PC-9 (cell line): ENCODE data around the gene ARSG. TPM values are rescaled to one million over a fixed set of nuclear protein-coding genes. Genes with fewer than 3 reads are reported as not detected.

Experiments
- BruUV-seq: library from RNA; stranded (reverse); fragments of 400-500 nt; replicated peaks from 2 replicates; lab custom pipeline; 2021; lab: Mats Ljungman, UMichigan
- CTCF ChIA-PET: fragments of 300-600 bp; sonication (Branson Sonifier 250); formaldehyde crosslinking; loops from one replicate; lab custom pipeline; 2022; ENCODE audit warnings: antibody characterized with exemption; lab: Charles Lee
- POLR2A ChIA-PET: fragments of 300-600 bp; sonication (Branson Sonifier 250); formaldehyde crosslinking; loops from one replicate; lab custom pipeline; 2022; ENCODE audit warnings: antibody characterized with exemption; ENCODE audit not compliant: unreplicated experiment; lab: Charles Lee
- DNase-seq, 2 experiments: peaks; one replicate each; pipeline versions ENCODE4 v3.0.0 to v3.0.0-alpha.2; 2015 to 2022; ENCODE audit warnings: mixed read lengths in 1 of 2
- H2AFZ ChIP-seq: fragments of 200-600 bp; sonication (generic); 2 replicates; pipeline ENCODE4 v1.8.1; 2017; ENCODE audit warnings: antibody characterized with exemption
- H3F3A ChIP-seq: fragments of 200-600 bp; sonication (generic); 2 replicates; pipeline ENCODE4 v1.8.1; 2017; ENCODE audit warnings: antibody characterized with exemption, mild to moderate bottlenecking, low read depth; ENCODE audit not compliant: insufficient read depth
- H3K27ac ChIP-seq: fragments of 200-600 bp; sonication (generic); 2 replicates; pipeline ENCODE4 v1.6.1; 2016; ENCODE audit warnings: mixed run types
- H3K27me3 ChIP-seq: fragments of 200-600 bp; sonication (generic); 2 replicates; pipeline ENCODE4 v1.6.1; 2016; ENCODE audit warnings: low read depth, mixed run types; ENCODE audit not compliant: insufficient read depth
- H3K36me3 ChIP-seq: fragments of 200-600 bp; sonication (generic); 2 replicates; pipeline ENCODE4 v1.6.1; 2016; ENCODE audit warnings: low read depth, mixed run types
- H3K4me1 ChIP-seq: fragments of 200-600 bp; sonication (generic); replicated peaks from 2 replicates; pipeline ENCODE4 v1.6.1; 2016; ENCODE audit warnings: mixed run types; ENCODE audit not compliant: insufficient read depth
- H3K4me2 ChIP-seq: fragments of 200-600 bp; sonication (generic); 2 replicates; pipeline ENCODE4 v1.6.1; 2017; ENCODE audit warnings: mixed run types
- H3K4me3 ChIP-seq: fragments of 200-600 bp; sonication (generic); 2 replicates; pipeline ENCODE4 v1.6.1; 2016; ENCODE audit warnings: mixed run types
- H3K79me2 ChIP-seq: fragments of 200-600 bp; sonication (generic); 2 replicates; pipeline ENCODE4 v1.6.1; 2017; ENCODE audit warnings: low read depth, mixed run types
- H3K9me2 ChIP-seq: fragments of 200-600 bp; sonication (generic); 2 replicates; pipeline ENCODE4 v1.8.1; 2017; ENCODE audit warnings: mild to moderate bottlenecking; ENCODE audit not compliant: insufficient read depth
- H3K9me3 ChIP-seq: fragments of 200-600 bp; sonication (generic); 2 replicates; pipeline ENCODE4 v1.8.1; 2016; ENCODE audit warnings: low read depth; ENCODE audit not compliant: insufficient read depth
- H4K20me1 ChIP-seq: fragments of 200-600 bp; sonication (generic); 2 replicates; pipeline ENCODE4 v1.8.1; 2017; ENCODE audit not compliant: insufficient read depth
- EZH2 ChIP-seq: fragments of 200-600 bp; sonication (generic); IDR thresholded peaks from 2 replicates; pipeline ENCODE4 v1.8.0; 2017; ENCODE audit warnings: antibody characterized with exemption, low read depth
- intact Hi-C: fragments of 100-400 bp; cut with micrococcal nuclease; formaldehyde crosslinking; loops from one replicate; pipeline ENCODE4 v1.10.0; 2022; ENCODE audit not compliant: unreplicated experiment
- microRNA-seq: library from miRNA; unstranded; fragments of <30 nt; microRNA quantifications from one replicate; pipeline ENCODE4 v1.2.0, GENCODE V29; 2021; ENCODE audit warnings: borderline number of aligned reads, borderline replicate concordance
- total RNA-seq: library from RNA; stranded (reverse); gene quantifications from 2 replicates; pipeline ENCODE4 v1.2.3, GENCODE V29; 2021
- TF ChIP-seq, protein P1 (sequence below): fragments of 200-600 bp; sonication (generic); conservative IDR thresholded peaks from 2 replicates; pipeline ENCODE4 v1.6.1; 2017; ENCODE audit warnings: mixed run types, antibody characterized with exemption, mild to moderate bottlenecking, moderate library complexity

Gene ARSG
- total RNA-seq, 1 experiment from 2014 or later, result 4.0 TPM

GRCh38 chr17:68468334-68468733 lies 177.0 kb downstream of the ARSG start:
- no peak for TF ChIP-seq EZH2
- Histone ChIP-seq H3K9me3 (no peaks in the 10 kb centered on the region), H3K27me3 (no peaks in the 10 kb centered on the region), H3K4me2 (no peak overlapping the region), H3K27ac (no peak overlapping the region), H2AFZ (no peak overlapping the region), H3K79me2 (no peaks in the 10 kb centered on the region), H3K36me3 (no peaks in the 10 kb centered on the region), H3K4me3 (no peak overlapping the region), H3F3A (no peaks in the 10 kb centered on the region), H4K20me1 (no peaks in the 10 kb centered on the region), H3K4me1 (no peaks in the 10 kb centered on the region), H3K9me2 (no peaks in the 10 kb centered on the region)
- ChIA-PET CTCF (no interaction called here), POLR2A (interaction anchor here (0.6 kb wide), 1 partner anchor 402 kb away, joined by 24 read pairs; no protein-coding TSS in a partner anchor)
- intact Hi-C loops, result loop anchor here (10.0 kb wide), 3 partner anchors 364 to 1754 kb away; no protein-coding TSS in a partner anchor
- no peak for DNase-seq
- no TSS peak for BruUV-seq

- Histone ChIP-seq H3K79me2 (no peaks in the 10 kb centered on the region), H3K9me3 (no peaks in the 10 kb centered on the region), H3K27me3 (no peaks in the 10 kb centered on the region), H3K4me1 (peaks cover 1% of the 10 kb centered on the region; the same call in 1 of the 2 replicates), H4K20me1 (no peaks in the 10 kb centered on the region), H3K4me2 (no peak overlapping the region), H3K4me3 (no peak overlapping the region), H2AFZ (no peak overlapping the region), H3K27ac (no peak overlapping the region), H3K36me3 (no peaks in the 10 kb centered on the region), H3F3A (peaks cover 3% of the 10 kb centered on the region), H3K9me2 (no peaks in the 10 kb centered on the region)
- POLR2A ChIA-PET, result interaction anchor here (0.6 kb wide), 1 partner anchor 403 kb away, joined by 24 read pairs; no protein-coding TSS in a partner anchor
- BruUV-seq, result no TSS peak
- intact Hi-C loops, result loop anchor here (10.0 kb wide), 3 partner anchors 364 to 1754 kb away; no protein-coding TSS in a partner anchor
- TF ChIP-seq, protein P1, sequence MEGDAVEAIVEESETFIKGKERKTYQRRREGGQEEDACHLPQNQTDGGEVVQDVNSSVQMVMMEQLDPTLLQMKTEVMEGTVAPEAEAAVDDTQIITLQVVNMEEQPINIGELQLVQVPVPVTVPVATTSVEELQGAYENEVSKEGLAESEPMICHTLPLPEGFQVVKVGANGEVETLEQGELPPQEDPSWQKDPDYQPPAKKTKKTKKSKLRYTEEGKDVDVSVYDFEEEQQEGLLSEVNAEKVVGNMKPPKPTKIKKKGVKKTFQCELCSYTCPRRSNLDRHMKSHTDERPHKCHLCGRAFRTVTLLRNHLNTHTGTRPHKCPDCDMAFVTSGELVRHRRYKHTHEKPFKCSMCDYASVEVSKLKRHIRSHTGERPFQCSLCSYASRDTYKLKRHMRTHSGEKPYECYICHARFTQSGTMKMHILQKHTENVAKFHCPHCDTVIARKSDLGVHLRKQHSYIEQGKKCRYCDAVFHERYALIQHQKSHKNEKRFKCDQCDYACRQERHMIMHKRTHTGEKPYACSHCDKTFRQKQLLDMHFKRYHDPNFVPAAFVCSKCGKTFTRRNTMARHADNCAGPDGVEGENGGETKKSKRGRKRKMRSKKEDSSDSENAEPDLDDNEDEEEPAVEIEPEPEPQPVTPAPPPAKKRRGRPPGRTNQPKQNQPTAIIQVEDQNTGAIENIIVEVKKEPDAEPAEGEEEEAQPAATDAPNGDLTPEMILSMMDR, result no peak
- no peak for TF ChIP-seq EZH2
- no peak for DNase-seq
- CTCF ChIA-PET, result interaction anchor here (0.7 kb wide), 1 partner anchor 12 kb away, joined by 3 read pairs; no protein-coding TSS in a partner anchor
Measured at GRCh38 chr17:68468788-68469187, 177.5 kb downstream of the ARSG start.

Small RNAs within 50 kb of the gene (microRNA-seq; reads per million reads assigned to microRNA genes)
- gene MIR635, result not detected

Other genes starting within 250 kb of the ARSG start
- 60.8 and 88.3 TPM in 2 replicates for gene AMZ2, start 43.5 kb upstream of the ARSG start, total RNA-seq
- 0.70 and 0.83 TPM in 2 replicates for gene SLC16A6, start 368 bp upstream of the ARSG start, total RNA-seq
- gene WIPI1, start 166.0 kb downstream of the ARSG start, total RNA-seq, result 10.0 and 11.2 TPM in 2 replicates
- gene PRKAR1A, start 220.9 kb downstream of the ARSG start, total RNA-seq, result 161 and 181 TPM in 2 replicates